Thyroid gland (tissue), 4 donors: ENCODE measurements around the gene HIVEP2. TPM values are rescaled to one million over a fixed set of nuclear protein-coding genes. Genes with fewer than 3 reads are reported as not detected.

Experiments
- DNase-seq, 2 donors: peaks; one replicate each; pipeline ENCODE4 v3.0.0-alpha.2; 2019
- H3K27ac ChIP-seq, 3 donors: fragments of 200-600 bp; sonication (generic); 1 replicate in 2 of 3; 2 replicates in 1 of 3; pipeline ENCODE4 v1.5.1; 2016 to 2019; ENCODE audit warnings: mild to moderate bottlenecking in 1 of 3, moderate library complexity in 1 of 3
- H3K27me3 ChIP-seq: fragments of 200-600 bp; sonication (generic); one replicate; pipeline ENCODE4 v1.5.1; 2019
- H3K36me3 ChIP-seq, 2 donors: fragments of 200-600 bp; sonication (generic); one replicate each; pipeline ENCODE4 v1.5.1; 2016 to 2019
- H3K4me1 ChIP-seq, 2 donors: fragments of 200-600 bp; sonication (generic); one replicate each; pipeline ENCODE4 v1.5.1; 2017 to 2019
- H3K4me3 ChIP-seq, 3 donors: fragments of 200-600 bp; sonication (generic); replicated peaks in 1 of 3; 1 replicate in 2 of 3; 2 replicates in 1 of 3; pipeline ENCODE4 v1.5.1; 2016; ENCODE audit warnings: mild to moderate bottlenecking in 1 of 3
- H3K9me3 ChIP-seq: fragments of 200-600 bp; sonication (generic); one replicate; pipeline ENCODE4 v1.5.1; 2017
- CTCF ChIP-seq, 6 experiments: fragments of 200-600 bp in 3 of 6; fragments of 450-650 bp in 3 of 6; sonication (generic) in 3 of 6; IDR thresholded peaks; one replicate each; pipeline ENCODE4 v1.5.1; 2016 to 2019; ENCODE audit warnings: antibody characterized with exemption in 6 of 6, mild to moderate bottlenecking in 2 of 6, inconsistent platforms in 1 of 6, moderate library complexity in 1 of 6
- POLR2A ChIP-seq, 2 donors: fragments of 450-650 bp; IDR thresholded peaks; one replicate each; pipeline ENCODE4 v1.6.1; 2017; ENCODE audit warnings: antibody characterized with exemption in 2 of 2, mild to moderate bottlenecking in 2 of 2, moderate library complexity in 1 of 2
- WGBS, 2 donors: methylation state at CpG; one replicate each; pipeline ENCODE4 v1.1.5; 2017; 5-methylcytosine and 5-hydroxymethylcytosine counted together
- intact Hi-C: fragments of 100-400 bp; cut with DNase I; formaldehyde crosslinking; loops from one replicate; pipeline ENCODE4 v1.15.1; 2023
- total RNA-seq, 4 donors: library from RNA; depleted of rRNA; stranded (reverse); fragments of >200 nt; gene quantifications; one replicate each; pipeline ENCODE4 v1.2.3, GENCODE V29; 2016

HIVEP2 gene
- total RNA-seq, 4 donors from 2014 or later = 23.3 to 41.8 (median 26.4) TPM

- Histone ChIP-seq H3K4me3 (no peak overlapping the region), H3K4me1 (no peaks in the 10 kb centered on the region), H3K9me3 (no peaks in the 10 kb centered on the region), H3K27me3 (no peaks in the 10 kb centered on the region), H3K27ac (no peak overlapping the region), H3K36me3 (peaks cover 1 to 5% of the 10 kb centered on the region in 2 donors)
- TF ChIP-seq POLR2A (IDR thresholded peaks at IDR 0.05) = no peak
- TF ChIP-seq CTCF (IDR thresholded peaks at IDR 0.05) = no peak
- no peak for DNase-seq
- 80 to 94% methylated on average over 1 of the region's 1 CpG for WGBS, 2 donors
- intact Hi-C loops = no loop called here
Measured at GRCh38 chr6:142765306-142765705, 179.7 kb downstream of the HIVEP2 start.

DNA sequence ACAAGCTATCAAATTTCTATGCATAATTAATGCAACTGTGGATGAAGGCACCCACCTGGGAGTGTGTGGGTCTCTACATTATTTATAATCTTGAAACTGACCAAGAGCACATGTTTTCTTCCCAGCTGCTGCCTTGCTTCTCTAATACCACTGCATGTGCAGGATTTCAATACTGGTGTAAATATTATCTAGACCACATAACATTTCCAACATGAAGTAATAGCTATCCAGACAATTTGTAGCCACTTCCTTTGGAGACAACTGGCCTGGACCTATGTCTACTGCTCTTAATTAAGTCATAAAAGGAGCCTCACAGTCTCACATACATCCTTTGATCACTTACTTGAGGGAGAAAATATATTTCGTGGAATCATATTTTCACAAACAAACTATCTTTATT is 180.7 kb downstream of the HIVEP2 start:
- intact Hi-C loops = no loop called here

GRCh38 chr6:142763205-142763604 is 181.8 kb downstream of the HIVEP2 start:
- H3K27me3 ChIP-seq = no peaks in the 10 kb centered on the region
- H3K9me3 ChIP-seq = no peaks in the 10 kb centered on the region
- TF ChIP-seq CTCF (IDR thresholded peaks at IDR 0.05) = no peak
- no peak for TF ChIP-seq POLR2A (IDR thresholded peaks at IDR 0.05)
- no peak for DNase-seq
- intact Hi-C loops = no loop called here
- no peaks in the 10 kb centered on the region for H3K4me1 ChIP-seq
- H3K4me3 ChIP-seq = no peak overlapping the region
- WGBS, 2 donors = 85 to 86% methylated on average over 4 of the region's 4 CpGs
- no peak overlapping the region for H3K27ac ChIP-seq
- H3K36me3 ChIP-seq = peaks cover 18 to 20% of the 10 kb centered on the region in 2 donors

More for the DNA sequence above, 180.7 kb downstream of the HIVEP2 start:
- no peak overlapping the region for H3K27ac ChIP-seq
- no peaks in the 10 kb centered on the region for H3K27me3 ChIP-seq
- TF ChIP-seq POLR2A (IDR thresholded peaks at IDR 0.05) = no peak
- no peak for TF ChIP-seq CTCF (IDR thresholded peaks at IDR 0.05)
- WGBS, 2 donors = 95 to 98% methylated on average over 1 of the region's 1 CpG
- H3K4me3 ChIP-seq = no peak overlapping the region
- H3K9me3 ChIP-seq = no peaks in the 10 kb centered on the region
- no peak for DNase-seq
- no peaks in the 10 kb centered on the region for H3K4me1 ChIP-seq
- peaks cover 11 to 15% of the 10 kb centered on the region in 2 donors for H3K36me3 ChIP-seq

DNA sequence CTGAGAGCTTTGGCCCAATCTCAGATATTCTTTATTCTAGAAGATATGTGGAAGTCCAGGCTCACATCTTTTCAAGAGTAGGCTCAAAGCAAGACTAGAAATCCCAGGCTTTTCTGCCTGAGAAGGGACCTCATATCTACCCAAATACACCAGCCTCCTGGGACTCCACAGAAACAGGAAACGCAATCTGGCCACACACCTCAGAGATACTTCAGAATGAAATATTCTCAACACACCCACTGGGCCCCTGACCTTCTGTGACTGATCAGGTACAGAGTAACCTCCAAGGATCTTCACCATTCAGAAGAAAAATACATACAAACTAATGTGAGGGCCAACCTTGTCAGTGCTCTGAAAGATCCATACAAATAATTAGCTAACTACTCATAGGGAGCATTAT is 183.2 kb downstream of the HIVEP2 start:
- TF ChIP-seq POLR2A (IDR thresholded peaks at IDR 0.05) = no peak
- no peak for TF ChIP-seq CTCF (IDR thresholded peaks at IDR 0.05)
- intact Hi-C loops = no loop called here
- DNase-seq = no peak
- no peak overlapping the region for H3K27ac ChIP-seq
- 73 to 89% methylated on average over 1 of the region's 1 CpG for WGBS, 2 donors
- no peaks in the 10 kb centered on the region for H3K9me3 ChIP-seq
- peaks cover 18 to 24% of the 10 kb centered on the region in 2 donors for H3K36me3 ChIP-seq
- no peaks in the 10 kb centered on the region for H3K27me3 ChIP-seq
- no peaks in the 10 kb centered on the region for H3K4me1 ChIP-seq
- no peak overlapping the region for H3K4me3 ChIP-seq

DNA sequence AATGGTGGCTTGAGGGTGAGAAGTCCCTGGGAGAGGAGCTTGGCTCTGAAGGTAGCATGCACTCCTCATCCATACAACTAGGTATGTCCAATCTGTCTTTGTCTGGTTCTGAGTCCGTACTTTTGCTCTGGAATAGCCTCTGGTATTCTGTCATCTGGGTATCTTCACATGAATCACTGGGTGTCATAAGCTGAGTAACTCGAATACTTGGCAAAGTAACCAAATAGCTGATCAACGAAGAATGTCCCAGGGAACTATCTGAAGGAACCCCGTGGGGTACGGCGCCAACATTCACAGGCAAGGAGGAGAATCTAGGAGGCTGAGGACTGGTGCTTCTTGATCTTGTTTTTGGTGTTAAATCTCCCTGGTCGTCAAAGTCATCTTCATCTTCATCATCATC is 184.8 kb downstream of the HIVEP2 start:
- no peak for DNase-seq
- no peaks in the 10 kb centered on the region for H3K4me1 ChIP-seq
- TF ChIP-seq POLR2A (IDR thresholded peaks at IDR 0.05) (no peak), CTCF (IDR thresholded peaks at IDR 0.05) (no peak)
- intact Hi-C loops = no loop called here
- 95 to 98% methylated on average over 7 of the region's 7 CpGs for WGBS, 2 donors
- no peaks in the 10 kb centered on the region for H3K27me3 ChIP-seq
- H3K4me3 ChIP-seq = no peak overlapping the region
- H3K27ac ChIP-seq = no peak overlapping the region
- H3K36me3 ChIP-seq = peaks cover 18 to 24% of the 10 kb centered on the region in 2 donors
- H3K9me3 ChIP-seq = no peaks in the 10 kb centered on the region
